Smooth muscle cell of the brain vasculature (primary cell): ENCODE results near the gene NMNAT2.

Source experiments
- DNase-seq: peaks from one replicate; pipeline ENCODE4 v3.0.0-alpha.2; 2012; ENCODE audit warnings: low read depth, low spot score

Gene NMNAT2

DNA sequence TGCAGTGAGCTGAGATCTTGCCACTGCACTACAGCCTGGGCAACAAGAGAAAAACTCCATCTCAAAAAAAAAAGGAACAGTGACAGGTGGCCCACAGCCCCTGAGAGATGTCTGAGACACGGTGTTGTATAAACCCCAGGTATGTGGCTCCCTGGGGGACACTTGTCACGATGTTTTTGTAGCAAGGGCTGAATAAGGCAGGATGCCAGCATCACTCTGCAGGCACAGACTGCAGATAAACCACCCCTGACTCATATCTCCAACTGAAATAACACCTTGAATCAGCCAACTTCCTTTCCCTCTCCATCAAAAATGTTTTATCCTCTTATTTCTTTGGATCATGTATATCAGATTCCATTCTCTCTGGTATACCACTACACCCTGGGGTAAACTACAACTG lies 52.5 kb downstream of the NMNAT2 start:
- no peak for DNase-seq

DNA sequence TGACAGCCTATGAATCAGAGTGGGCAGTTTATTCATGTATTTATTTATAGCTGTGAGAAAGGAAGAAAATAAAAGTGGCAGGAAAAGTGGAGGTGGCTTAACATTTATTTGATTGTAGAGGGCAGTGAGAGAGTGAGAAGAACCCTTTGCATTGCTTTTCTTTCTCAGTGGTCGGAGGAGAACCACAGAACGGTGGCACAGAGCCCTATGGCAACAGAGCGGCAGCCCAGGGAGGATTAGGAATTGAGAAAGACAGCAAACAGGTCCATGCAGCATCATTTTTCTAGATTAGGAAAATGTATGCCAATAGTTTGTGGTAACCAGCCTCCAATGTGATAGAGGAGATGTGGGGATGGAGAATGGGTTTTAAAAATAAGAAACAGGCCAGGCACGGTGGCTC lies 53.1 kb downstream of the NMNAT2 start:
- DNase-seq = no peak

DNA sequence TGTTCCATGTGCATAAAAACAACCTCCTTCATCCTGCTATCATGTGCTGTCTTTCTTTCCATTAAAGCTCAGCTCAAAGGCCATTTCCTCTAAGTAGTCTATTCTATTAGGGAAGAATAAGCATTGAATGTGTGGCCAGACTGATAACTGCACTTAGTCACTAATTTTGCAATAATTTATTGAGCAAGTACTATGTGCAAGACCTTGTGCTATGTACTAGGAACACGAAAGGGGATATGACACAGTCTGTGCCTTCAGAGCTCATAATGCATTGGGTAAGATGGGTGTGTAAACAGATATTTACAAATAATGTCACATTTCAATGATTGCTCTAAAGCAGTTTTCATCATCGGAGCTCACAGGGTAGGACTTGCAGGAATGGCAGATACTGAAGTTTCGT lies 54.2 kb downstream of the NMNAT2 start:
- no peak for DNase-seq

DNA sequence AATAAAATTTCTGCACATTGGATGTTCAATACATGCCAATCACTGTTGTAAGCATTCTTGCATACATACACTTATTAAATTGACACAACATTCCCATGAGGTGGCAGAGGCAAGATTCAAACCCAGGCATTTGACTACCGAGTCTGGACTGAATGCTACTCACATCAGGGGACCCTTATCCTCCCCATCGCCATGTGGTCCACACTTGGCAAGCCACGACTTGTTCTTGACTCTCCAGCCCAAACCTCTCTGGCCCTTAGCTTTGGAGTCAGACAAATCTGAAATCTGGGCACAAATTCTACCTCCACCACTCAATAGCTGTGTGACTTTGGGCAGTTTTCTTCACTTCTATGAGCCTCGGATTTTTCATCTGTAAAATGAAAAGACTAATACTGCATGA lies 57.1 kb downstream of the NMNAT2 start:
- DNase-seq = no peak

DNA sequence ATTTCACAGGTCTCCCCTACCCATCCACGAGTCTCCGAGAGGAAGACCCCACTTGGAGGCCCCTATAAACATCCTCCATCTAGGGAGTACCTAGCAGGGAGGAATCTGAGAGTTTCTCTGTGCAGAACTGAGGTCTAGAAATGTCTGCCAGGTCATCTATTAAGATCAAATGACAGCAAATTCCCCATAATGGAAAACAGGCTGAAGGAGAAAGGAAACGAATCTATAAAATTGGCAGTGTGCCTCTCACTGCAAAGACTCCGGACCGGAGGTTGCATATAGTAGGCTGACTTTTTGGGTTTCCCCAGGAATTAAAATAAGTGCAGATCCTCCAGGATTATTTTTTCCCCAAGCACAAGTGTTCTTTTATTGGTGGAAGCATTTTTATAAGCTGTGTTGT lies 57.7 kb downstream of the NMNAT2 start:
- no peak for DNase-seq

DNA sequence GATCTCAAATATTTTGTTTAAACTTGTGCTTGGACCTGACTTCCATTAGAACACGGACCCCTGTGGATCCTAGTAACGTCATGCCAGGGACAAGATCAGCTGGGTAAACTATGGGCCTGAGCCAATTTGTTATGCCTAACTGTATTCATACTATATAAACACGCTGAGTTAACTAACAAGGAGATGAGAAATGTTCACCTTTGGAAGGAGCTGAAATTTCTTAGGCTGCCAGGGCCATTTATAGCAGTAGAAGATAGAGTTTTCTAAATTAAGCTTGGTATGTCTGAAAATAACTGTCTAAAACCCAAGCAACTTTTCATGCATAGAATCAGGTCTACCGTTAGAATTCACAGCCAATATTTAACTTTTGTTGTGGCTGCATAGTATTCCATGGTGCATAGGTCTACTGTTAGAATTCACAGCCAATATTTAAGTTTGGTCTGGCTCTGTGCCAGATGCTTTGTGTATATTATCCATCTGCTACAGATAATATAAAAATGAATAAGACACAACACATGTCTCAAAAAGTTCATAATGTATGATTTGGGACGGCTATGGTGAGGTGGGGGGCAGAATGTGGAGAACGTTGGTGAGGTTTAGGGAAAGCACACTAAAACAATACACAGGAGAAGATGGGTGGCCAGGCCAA lies 61.5 kb downstream of the NMNAT2 start:
- DNase-seq = no peak

DNA sequence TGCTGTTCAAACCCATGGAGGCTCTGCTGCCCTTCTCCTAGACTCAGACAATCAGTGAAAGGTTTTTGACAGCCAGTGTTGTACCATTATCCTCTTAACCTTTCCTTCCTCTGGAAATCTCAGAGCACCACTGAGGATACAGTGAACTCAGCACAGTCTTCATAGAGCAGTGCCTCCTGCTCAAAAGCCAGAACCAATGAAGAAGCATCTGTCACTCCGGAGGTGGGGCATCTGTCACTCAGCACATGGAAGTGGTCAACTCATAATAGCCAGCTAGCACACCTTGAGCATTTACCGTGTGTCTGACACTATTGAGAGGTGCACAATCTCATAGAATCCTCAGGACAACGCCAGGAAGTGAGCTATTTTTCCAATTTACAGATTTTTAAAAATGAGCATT lies 62.4 kb downstream of the NMNAT2 start:
- DNase-seq = no peak

DNA sequence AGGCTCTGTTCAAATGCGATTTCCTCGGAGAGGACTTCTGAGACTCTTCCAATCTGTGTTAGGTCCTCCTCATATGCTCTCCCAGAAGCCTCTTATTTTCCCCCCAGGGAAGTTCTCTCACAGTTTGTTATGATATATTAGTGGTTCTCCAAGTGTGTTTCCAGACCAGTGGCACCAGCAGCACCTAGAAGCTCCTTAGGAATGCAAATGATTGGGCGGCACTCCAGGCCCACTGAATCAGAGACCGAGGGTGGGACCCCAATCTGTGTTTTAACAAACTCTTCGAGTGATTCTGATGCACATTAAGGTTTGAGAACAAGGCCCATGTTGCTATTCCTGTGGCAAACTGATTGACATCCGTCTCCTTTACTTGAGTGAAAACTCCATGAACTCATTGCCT lies 63.0 kb downstream of the NMNAT2 start:
- no peak for DNase-seq

DNA sequence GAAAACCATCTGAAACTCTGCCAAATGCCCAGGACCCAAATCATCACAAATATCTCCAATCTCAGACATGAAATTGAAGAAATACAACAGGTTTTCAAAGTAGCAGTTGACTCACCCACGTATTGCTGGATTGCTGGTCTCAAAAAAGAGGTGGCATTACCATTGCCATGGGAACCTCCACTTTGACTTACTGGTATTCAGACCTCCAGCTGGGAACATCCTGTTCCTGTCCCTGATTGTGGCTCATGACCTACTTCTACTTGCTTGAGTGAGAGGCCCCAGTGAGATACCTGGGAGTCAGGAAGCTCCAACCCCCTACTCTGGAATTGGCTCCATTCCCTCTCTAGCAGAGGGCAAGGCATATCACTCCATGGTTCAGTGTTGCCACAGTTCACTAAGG lies 64.6 kb downstream of the NMNAT2 start:
- no peak for DNase-seq

DNA sequence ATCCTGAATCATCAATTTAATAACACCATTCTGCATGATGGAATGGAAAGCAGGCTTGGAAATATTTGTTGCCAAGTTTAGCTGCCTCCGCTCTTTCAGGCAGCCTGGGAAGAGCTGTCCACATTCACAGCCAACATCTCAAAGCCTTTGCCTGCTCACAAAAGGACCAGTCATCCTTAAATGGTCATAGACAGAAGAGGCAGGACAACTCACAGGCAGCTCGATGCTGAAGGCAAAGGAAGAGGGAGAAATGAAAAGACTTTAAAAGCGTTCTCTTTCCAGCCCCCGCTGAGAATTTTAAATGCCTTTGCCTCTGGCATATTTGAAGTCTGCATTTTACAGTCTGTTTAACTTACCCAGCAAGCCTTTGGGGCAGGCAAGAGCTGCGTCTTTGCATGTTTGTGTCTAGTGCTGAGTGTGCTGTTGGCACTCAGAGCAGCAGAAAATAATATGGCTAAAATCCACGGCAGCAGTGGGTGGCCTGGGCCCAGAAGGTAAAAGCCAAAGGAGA lies 68.9 kb downstream of the NMNAT2 start:
- no peak for DNase-seq

DNA sequence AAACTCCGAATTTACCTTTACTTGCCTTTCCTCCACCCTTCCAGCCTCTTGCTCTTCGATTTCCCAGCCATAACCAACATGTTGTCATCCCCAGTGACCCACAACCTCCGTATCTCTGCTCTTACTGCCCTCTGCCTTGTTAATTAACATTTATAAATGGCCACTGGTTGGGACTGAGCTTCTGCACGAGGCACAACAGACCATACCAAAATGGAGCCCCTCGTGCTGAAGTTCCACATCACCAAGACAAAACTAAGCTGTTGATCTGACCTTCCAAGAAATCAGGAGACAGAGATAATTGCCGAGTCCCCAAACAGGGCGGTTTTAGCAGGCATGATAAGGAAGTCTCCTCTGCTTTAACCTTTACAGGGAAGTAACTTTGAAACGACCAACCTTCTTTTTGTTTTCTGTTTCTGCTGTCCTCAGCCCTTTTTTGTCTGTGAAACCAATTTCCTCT lies 71.9 kb downstream of the NMNAT2 start:
- DNase-seq = no peak

DNA sequence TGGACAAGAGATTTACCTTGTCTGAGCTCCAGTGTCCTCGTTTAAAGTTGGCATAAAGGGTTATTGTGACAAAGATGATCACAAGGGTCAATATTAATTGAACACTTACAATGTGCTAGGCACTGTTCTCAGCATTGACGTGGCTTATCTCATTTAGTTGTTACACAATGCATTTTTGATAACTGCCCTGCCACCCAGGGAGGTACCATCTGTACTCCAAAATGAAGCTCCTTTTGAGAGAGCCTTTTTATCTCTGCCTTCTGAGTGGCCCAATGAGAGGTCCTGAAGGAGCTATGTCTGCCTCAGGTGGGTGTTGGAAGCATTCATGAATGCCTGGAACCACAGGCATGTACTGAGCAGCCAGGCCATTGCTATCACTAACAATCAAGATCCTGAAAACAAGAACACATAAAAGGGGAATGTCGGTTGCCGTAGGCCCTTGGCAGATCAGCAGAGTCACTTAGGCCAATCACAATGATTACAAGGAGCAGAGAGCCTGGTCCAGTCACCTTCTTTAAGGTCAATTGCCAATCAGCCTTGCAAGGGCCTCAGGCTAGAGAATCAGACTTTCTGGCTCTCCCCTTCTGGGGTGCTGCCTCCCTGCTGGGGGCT lies 78.5 kb downstream of the NMNAT2 start:
- no peak for DNase-seq

DNA sequence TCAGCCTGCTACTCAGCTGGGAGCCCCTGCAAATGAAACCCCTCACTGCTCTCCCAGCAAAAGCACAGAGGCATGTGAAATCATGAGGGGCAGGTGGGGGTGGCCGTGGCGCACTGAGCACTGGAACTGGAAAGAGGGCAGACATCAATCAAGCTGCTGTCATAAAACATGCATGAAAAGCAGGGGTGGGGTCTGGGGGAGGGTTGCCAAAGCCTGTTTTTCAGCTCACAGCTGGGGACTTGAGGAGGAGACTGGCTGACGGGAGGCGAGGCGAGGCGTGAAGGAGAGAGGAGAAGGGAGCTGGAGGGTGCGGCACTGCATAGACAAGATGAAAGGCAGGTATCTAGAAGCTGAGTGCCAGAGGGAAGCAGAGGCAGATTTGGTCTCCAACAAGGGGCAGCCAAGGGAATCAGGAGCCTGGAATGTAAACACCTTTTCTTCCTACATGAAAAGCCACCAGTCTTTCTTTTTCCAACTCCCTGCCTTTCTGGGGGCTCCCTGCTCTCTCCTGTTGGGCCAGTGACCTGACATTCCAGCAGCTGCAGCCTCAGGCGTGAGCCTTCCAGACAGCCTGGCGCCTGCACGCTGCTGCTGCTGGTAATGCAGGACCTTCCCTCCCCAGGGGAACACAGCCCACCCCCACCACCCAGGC lies 87.0 kb downstream of the NMNAT2 start:
- no peak for DNase-seq

DNA sequence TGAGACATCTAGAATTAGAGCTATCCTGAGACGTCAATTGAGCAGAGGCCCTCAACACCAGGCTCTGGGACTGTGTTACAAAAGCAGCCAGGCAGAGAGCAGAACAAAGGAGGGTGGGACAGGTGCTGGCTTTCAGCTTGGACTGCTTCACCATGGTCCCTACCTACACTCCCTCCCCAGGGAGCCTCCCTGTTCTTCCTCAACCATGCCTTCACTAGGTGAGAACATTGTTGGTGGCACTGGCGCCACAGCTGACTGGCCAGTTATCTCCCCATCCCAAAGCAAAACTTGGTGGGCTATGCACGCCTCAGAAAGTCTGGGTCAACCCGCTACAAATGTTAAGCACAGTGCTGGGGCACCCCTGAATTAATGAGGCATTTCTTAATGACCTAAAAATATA lies 87.8 kb downstream of the NMNAT2 start:
- no peak for DNase-seq

DNA sequence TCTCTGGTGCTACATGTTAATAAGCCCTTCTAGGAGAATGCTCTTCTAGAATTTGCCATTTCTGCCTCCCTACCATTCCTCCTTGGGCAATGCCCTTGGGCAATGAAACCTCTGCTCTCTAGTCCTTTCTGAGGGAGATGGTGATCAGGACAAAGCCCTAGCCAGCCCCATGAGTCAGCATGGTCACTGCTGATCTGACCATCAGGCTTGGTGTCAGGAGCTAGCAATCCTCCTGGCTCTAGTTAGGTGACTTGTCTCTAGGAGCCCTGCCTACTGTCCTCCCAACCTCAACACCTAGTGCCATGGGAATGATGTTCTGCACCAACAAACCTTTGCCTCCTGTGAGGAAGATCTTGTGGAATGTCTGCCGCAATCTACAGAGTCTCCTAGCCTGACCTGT lies 89.8 kb downstream of the NMNAT2 start:
- DNase-seq = no peak

DNA sequence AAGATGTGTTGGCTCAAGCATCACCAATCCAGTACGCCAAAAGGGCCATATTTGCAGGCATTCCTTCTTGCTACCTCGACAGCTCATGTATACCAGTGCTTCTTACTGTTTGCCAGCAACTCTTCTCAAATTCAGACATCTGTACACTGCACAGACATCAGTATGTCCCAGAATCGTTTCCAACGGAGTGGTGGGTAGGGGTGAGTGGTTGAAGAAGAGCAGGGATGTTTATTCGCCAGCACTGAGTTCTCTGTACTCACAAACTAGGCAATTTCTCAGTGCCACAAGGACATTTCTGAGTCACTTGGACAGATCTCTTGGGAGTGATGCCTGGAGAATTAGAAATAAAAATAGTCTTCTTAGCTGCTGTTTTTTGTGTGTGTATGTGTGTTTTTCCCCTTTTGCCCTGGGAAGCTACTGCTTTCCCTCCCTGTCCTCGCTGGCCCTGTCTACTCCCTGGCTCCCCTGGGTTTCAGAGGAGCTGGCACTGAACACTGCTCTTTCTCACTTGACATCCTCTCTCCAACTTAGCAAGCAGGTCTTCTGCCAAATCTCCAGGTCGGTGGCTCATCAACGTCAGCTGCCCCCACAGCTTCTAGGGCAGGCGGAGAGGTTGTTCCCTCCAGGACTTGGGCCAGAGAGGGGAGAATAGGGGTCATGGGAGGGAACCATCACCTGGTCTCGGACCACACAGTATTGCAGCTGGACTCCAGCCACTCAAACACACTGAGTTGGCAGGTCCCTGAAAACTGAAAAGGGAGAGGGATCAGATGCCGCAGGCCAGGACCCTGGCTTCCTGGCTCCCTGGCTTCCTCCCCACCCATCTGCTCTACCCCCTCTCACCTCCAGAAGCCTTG lies 90.5 kb downstream of the NMNAT2 start:
- no peak for DNase-seq

DNA sequence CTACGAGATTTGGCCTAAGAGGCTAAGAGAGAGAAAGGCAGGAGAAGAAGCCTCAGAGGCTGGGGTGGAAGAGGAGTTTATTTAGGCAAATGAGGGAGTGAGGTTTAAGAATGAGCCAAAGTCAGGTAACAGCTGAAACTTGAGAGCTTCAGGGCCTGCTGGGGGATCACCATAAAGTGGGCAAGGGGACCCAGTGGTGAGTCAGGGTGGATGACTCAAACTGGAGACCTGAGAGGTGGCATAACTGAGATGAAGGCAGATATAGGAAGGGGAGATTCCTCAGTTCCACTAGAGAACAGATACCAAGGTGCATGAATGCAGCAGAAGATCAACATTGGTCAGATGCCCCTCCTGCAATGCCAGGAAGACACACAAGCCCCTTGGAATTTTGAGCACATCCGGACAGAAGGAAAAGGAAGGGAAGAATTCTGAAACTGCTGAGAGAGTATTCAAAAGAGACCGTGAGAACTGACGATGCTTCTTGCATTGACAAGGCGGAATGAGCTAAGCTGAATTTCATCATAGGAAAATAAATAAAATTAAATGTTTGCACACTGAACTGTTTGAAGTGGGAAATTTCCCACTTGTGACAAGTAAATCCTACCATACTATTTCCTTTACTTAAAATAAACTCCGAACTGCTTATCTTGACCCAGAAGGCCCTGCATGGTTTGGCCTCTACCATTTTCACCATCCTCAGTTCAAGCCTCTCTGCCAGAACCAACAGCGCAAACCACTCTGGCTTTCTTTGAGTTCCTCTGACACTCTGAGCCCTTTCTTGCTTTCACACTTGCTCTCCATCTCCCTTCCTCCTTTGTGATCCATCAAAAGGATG lies 94.1 kb downstream of the NMNAT2 start:
- no peak for DNase-seq

DNA sequence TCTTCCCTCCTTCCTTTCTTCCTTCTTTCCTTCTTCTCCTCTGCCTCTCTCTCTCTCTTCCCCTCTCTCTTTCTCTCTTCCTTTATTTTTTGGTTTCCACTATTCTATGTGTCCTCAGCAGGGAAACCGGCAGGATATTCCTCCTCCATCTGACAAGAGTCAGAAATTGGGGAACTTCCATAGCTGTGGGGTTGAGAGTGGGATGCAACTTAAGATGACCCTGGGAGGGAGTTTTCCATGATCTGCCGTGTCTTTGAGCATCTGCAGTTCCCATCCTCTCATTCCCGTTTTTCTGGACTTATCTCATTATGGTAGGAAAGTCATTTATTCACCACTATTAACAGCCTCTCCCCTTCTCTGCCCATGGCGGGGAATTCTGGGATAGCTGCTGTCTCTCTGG lies 98.6 kb downstream of the NMNAT2 start:
- DNase-seq = no peak

DNA sequence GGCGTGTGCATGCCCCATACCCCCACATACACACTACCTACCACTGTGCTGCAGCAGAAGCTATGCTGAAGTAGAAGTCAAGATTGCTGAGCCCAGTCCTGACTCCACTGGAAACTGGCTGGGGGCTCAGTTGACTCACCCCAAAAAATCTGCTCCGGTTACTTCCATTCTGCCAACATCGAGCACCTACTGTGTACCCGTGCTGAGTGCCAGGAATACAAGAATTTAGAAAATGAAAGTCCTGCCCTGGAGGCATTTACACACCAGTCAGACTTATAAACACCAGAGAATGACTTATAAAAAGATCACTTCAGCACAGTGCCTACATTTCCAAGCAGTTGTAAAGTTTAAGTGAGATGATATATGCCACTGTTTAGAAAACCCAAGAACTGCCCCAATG lies 99.1 kb downstream of the NMNAT2 start:
- DNase-seq = no peak

DNA sequence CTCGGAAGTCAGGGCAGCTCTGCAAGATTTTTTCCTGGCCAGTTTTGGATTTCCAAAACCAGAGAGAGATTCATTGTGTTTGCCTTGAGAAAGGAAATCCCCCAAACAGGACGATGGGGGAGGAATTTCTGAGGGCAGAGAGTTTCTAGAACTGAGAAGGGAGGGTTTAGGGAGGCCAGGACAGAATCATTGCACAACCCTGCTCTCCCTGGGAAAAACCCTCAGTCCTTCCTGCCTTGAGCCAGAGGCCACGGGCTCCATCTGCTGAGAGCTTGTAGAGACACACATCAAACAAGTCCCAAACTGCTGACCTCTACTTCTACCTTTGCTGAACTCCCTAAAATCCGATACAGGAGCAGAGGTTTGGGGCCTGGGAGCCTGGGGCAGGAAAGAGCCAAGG lies 99.7 kb downstream of the NMNAT2 start:
- DNase-seq = peak; percentile 69
